ENCODE results near the gene IL17RD. TPM values are rescaled to one million over a fixed set of nuclear protein-coding genes. Genes with fewer than 3 reads are reported as not detected.

Gene IL17RD
- total RNA-seq = 0.13 TPM

DNA sequence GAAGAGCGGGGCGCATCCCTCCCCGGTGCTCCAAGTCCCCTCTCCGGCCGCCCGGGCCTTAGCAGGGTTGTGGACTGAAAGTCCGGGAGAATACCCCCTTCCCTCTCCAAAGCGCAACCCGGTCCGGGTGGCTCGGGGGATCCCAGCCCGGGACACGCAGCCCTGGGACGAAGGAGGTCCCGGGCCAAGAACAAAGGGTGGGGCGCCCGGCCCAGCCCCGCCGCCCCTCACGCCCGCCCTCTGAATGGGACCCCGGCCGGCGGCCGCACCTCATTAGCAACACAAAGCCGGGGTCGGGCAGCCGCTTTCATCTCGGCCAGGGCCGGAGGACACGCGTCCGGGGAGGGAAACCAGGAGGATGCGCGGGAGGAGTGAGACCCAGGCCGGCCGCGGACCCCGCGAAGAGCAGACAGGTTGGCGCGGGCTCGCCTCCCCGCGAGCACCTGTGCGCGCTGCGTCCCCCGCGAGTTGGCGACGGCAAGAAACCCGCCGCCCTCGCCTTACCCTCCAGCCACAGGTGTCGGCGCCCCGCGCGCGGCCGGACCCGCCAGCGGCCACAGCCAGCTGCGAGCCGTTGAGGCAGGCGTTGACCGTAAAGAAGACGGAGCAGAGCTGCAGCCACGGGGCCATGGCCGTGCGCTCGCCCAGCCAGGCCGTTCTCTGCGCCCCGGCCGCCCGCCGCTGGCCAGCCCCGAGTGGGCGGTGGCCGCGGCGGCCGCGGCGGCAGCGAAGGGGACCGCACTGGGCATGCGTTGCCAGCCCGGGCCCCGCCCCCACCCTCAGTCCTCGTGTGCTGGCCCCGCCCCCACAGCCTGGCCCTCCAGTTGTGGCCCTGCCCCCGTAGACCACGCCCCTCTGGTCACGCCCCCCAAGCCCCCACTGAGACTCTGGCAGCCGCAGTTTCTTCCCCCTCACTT lies at the start of gene IL17RD:
IL17RD (minus strand) TSS at position 697 of the 917 bp plus-strand sequence; CDS start at position 630, 67 bp downstream.
- ATAC-seq (peak; percentile 88), DNase-seq (ENCODE audit: low spot score) (peak; percentile 67)

DNA sequence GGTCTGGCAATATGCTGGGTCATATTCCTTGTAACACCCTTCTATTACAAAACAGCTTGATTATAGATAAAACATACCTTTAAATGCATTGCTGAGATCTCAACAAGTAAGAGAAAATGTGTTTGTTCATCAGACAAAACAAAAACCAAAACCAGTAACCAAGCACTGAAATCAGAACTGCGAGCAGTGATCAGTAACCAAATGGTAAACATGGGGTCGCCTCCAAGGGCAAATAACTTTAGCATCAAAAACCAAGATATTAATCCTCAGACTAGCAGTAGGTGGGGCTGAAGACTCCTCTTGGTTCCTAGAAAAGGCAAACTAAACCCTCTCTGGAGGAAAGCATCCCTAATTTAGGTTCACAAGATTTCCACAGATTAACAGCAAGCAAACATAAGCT lies 41.3 kb upstream of the IL17RD start:
- DNase-seq (ENCODE audit: low spot score) (no peak), ATAC-seq (no peak)

GRCh38 chr3:57199895-57200297 lies 34.7 kb upstream of the IL17RD start, which contains the start of gene HESX1:
HESX1 (minus strand) TSS chr3:57199978; CDS start chr3:57199918, 60 bp downstream.
- ATAC-seq (no peak), DNase-seq (ENCODE audit: low spot score) (no peak)

DNA sequence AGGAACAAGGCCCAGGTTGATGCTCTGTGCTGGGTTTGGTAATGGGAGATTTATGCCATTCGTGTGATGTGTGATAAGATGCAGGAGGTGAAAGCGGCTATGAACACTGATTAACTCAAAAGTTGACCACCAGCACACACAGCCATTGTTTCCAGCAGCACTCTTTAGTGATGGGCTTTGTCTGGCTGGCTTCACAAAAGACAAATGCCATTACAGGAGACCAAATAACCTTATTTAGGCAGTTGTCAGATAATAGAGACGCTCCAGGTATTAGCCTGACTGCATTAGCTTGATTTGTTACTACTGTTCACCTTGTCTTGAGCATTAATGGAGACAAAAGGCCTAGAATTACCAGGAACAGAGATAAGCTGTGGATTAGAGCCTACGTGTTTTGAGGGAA lies 29.5 kb upstream of the IL17RD start:
- DNase-seq (ENCODE audit: low spot score) = no peak
- ATAC-seq = no peak

- ATAC-seq = no peak
- DNase-seq (ENCODE audit: low spot score) = no peak
Measured at GRCh38 chr3:57192028-57192427, 26.9 kb upstream of the IL17RD start.

DNA sequence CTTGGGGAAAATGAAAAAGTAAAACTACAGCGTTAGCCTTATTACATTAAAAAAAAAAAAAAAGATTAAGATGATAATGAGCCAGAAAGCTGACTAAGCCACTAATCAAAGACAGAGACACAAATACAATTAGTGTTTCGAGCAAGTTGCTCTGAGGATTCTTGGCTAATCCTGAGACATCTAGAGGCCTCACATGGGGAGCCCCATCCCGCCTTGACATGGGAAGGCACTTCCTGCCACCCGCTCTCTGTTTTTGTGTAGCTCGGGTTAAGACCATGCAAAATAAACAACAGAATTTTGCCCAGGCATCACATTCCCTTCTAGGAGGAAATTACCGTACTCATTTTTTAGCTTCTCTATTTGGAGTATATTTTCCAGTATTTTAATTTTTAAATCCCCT lies 19.4 kb upstream of the IL17RD start:
- no peak for ATAC-seq
- no peak for DNase-seq (ENCODE audit: low spot score)

- DNase-seq (ENCODE audit: low spot score) (no peak), ATAC-seq (peak; percentile 58)
Measured at GRCh38 chr3:57179580-57180410, 14.6 kb upstream of the IL17RD start.

DNA sequence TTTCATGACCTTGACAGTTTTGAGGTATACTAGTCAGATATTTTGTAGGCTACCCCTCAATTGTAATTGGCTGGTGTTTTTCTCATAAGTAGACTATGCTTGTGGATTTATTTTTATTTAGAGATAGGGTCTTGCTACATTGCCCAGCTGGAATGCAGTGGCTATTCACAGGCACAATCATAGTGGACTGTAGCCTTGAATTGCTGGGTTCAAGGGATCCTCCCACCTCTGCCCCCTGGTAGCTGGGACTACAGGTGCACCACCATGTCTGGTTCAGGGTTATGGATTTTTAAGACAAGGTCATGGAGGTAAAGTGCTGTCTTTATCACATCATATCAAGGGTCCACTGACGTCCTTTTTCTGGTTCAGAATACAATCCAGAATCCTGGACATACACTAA lies 10.9 kb upstream of the IL17RD start:
- no peak for DNase-seq (ENCODE audit: low spot score)
- no peak for ATAC-seq

DNA sequence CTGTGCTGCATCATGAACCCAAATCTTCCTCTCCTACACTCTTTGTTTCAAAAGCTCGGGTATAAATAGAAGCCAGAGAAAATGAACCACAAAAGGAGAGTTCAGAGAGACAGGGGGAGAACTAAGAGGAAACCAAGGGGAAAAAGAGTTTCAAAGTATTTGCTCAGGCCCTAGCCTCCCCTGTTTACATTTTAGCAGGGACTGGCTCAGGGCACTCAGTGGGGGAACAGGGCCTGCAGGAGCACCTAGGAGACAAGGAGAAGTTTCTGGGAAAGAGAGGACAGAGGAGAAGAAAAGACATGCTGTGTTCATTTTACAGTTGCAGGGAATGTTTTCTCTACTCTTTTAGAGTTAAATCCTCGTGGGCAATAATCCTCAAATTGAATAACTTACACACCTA lies 8.5 kb upstream of the IL17RD start:
- ATAC-seq = no peak
- no peak for DNase-seq (ENCODE audit: low spot score)

GRCh38 chr3:57170946-57171345 lies 5.8 kb upstream of the IL17RD start:
- DNase-seq (ENCODE audit: low spot score) (no peak), ATAC-seq (no peak)

GRCh38 chr3:57169872-57170623 lies 4.9 kb upstream of the IL17RD start:
- peak; percentile 94 for ATAC-seq
- peak; percentile 73 for DNase-seq (ENCODE audit: low spot score)

DNA sequence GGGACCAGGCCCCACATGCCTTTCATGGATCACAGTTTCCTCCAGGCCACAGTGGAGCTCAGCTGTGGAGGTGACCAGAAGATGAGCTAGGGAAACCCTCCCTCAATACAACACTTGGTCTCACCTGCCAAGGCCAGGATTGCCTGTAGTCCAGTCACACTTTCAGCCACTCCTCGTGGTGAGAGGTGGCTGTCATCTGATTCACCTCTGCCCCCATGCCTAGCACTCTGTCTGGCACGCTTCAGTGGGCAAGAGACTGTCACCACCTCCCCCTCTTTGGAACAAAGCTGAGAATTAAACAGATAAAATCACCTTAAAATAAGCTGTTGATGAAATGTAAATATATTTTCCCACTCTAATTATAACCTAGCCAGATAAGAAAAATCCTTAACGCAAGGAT lies 4.0 kb upstream of the IL17RD start:
- no peak for DNase-seq (ENCODE audit: low spot score)
- ATAC-seq = no peak

GRCh38 chr3:57168151-57168550 lies 3.0 kb upstream of the IL17RD start:
- ATAC-seq (no peak), DNase-seq (ENCODE audit: low spot score) (no peak)

DNA sequence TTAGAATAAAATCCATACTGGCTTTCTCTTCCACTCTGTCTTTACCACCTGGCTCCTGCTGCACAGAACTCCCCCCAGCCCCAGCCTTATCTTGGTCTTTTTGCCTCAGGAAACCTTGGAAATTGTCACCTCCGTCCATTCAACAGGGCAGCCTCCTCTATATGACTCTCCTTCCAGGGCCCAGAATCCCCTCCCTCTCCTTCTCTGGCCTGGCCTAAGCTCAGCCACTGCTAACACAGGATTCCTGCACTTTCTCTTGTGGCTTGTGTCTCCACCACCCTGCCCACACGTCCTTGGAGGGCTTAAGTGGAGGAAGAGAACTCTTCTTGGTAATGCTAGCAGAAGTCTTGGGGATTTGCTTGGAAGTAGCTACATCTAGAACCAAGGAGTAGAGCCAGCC lies 1.5 kb upstream of the IL17RD start:
- no peak for DNase-seq (ENCODE audit: low spot score)
- ATAC-seq = no peak

GRCh38 chr3:57165641-57166040 lies 488 bp upstream of the IL17RD start:
- DNase-seq (ENCODE audit: low spot score) (no peak), ATAC-seq (no peak)

GRCh38 chr3:57164217-57164656 lies 916 bp downstream of the IL17RD start:
- no peak for DNase-seq (ENCODE audit: low spot score)
- ATAC-seq = peak; percentile 11

GRCh38 chr3:57163751-57164150 lies 1.4 kb downstream of the IL17RD start:
- ATAC-seq (no peak), DNase-seq (ENCODE audit: low spot score) (no peak)

- no peak for ATAC-seq
- DNase-seq (ENCODE audit: low spot score) = no peak
Measured at GRCh38 chr3:57161915-57162314, 3.2 kb downstream of the IL17RD start.

DNA sequence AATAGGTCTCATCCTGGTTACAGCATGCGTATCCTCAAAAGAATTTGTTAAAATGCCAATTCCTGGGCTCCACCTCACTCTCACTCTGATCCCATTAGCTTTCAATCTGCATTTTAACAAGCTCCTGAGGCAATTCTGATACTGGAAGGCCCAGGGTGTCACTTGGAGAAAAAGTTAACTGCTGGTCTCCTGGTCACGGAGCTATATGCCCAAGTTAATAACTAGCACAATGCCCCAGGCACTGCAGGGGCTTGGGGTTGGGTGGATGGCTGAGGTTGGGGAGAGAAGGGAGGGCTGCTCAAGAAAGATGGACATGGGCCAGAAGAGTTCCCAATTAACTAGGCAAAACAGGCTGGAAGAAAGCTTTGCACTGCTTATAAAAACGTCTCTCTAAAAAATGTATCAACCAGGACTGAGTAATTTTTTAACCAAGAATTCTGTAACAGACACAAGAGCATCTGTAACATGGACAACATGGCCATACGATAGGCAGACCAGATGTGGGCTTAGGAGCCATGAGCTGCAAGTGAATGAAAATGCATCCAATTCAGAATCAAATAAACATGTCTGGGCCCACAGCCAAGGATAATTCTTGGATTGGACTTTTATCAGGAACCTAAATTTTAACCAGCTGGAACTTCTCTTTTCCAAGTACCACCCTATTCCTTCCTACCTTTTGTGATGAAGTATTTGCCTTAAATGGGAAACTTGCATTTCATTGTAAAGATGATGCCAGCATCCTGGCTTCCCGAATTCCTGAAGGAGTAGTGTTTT lies 4.2 kb downstream of the IL17RD start:
- DNase-seq (ENCODE audit: low spot score) = no peak
- ATAC-seq = peak; percentile 16

- no peak for DNase-seq (ENCODE audit: low spot score)
- no peak for ATAC-seq
Measured at GRCh38 chr3:57160076-57160764, 4.9 kb downstream of the IL17RD start.

Measured in left lobe of liver (tissue), 2 donors.